ENCODE measurements around the gene MAB21L1.

The MAB21L1 gene

GRCh38 chr13:35502456-35502855 is 26.0 kb upstream of the MAB21L1 start:
- no peak overlapping the region for H3K27ac ChIP-seq
- TF ChIP-seq ZFX (IDR thresholded peaks at IDR 0.05): no peak
- no peak for TF ChIP-seq CTCF (conservative IDR thresholded peaks at IDR 0.05)

GRCh38 chr13:35501661-35502235 is 25.3 kb upstream of the MAB21L1 start:
- TF ChIP-seq CTCF (conservative IDR thresholded peaks at IDR 0.05) (no peak), ZFX (IDR thresholded peaks at IDR 0.05) (no peak)
- H3K27ac ChIP-seq: no peak overlapping the region

- TF ChIP-seq CTCF (conservative IDR thresholded peaks at IDR 0.05): no peak
- no peak for TF ChIP-seq ZFX (IDR thresholded peaks at IDR 0.05)
- H3K27ac ChIP-seq: no peak overlapping the region
These were observed 23.7 kb upstream of the MAB21L1 start for GRCh38 chr13:35500144-35500543.

- no peak overlapping the region for H3K27ac ChIP-seq
- no peak for TF ChIP-seq CTCF (conservative IDR thresholded peaks at IDR 0.05)
These were observed 23.2 kb upstream of the MAB21L1 start for GRCh38 chr13:35499676-35500075.

- H3K27ac ChIP-seq: no peak overlapping the region
- no peak for TF ChIP-seq ZFX (IDR thresholded peaks at IDR 0.05)
- TF ChIP-seq CTCF (conservative IDR thresholded peaks at IDR 0.05): no peak
These were observed 22.7 kb upstream of the MAB21L1 start for GRCh38 chr13:35499196-35499662.

- TF ChIP-seq ZFX (IDR thresholded peaks at IDR 0.05) (no peak), CTCF (conservative IDR thresholded peaks at IDR 0.05) (no peak)
- no peak overlapping the region for H3K27ac ChIP-seq
These were observed 21.7 kb upstream of the MAB21L1 start for GRCh38 chr13:35498231-35498630.

GRCh38 chr13:35496761-35497386 is 20.4 kb upstream of the MAB21L1 start:
- no peak for TF ChIP-seq CTCF (conservative IDR thresholded peaks at IDR 0.05)
- no peak overlapping the region for H3K27ac ChIP-seq

Measured in C4-2B (cell line).